CD8-positive, alpha-beta memory T cell (primary cell): Measurements from ENCODE around the gene CAV1. TPM values are rescaled to one million over a fixed set of nuclear protein-coding genes. Genes with fewer than 3 reads are reported as not detected.

Experiments used
- CTCF ChIA-PET: fragments of 350-600 bp; sonication (Branson Sonifier 250); formaldehyde crosslinking; loops from one replicate; lab custom pipeline; 2021; ENCODE audit warnings: antibody characterized with exemption; lab: Charles Lee
- POLR2A ChIA-PET: fragments of 350-600 bp; sonication (Branson Sonifier 250); formaldehyde crosslinking; loops from one replicate; lab custom pipeline; 2021; ENCODE audit warnings: antibody characterized with exemption; lab: Charles Lee
- DNase-seq, 5 donors: peaks; one replicate each; pipeline versions ENCODE4 v3.0.0 to v3.0.0-alpha.2; 2020 to 2022; ENCODE audit warnings: mixed read lengths in 1 of 5
- H3K27ac ChIP-seq: one replicate; pipeline ENCODE4 v1.7.0; 2013; ENCODE audit warnings: low read depth, mild to moderate bottlenecking, low read length, moderate library complexity
- H3K27me3 ChIP-seq: 2 replicates; pipeline ENCODE4 v1.7.0; 2013; ENCODE audit warnings: low read length, mild to moderate bottlenecking; ENCODE audit not compliant: insufficient read depth, poor library complexity, severe bottlenecking
- H3K36me3 ChIP-seq: 2 replicates; pipeline ENCODE4 v1.7.0; 2013; ENCODE audit warnings: mild to moderate bottlenecking, low read length, moderate library complexity; ENCODE audit not compliant: insufficient read depth
- H3K4me1 ChIP-seq: 2 replicates; pipeline ENCODE4 v1.7.0; 2013; ENCODE audit warnings: mild to moderate bottlenecking, low read length, moderate library complexity; ENCODE audit not compliant: insufficient read depth
- H3K4me3 ChIP-seq: 2 replicates; pipeline ENCODE4 v1.7.0; 2013; ENCODE audit warnings: mild to moderate bottlenecking, low read length
- H3K9me3 ChIP-seq: 2 replicates; pipeline ENCODE4 v1.7.0; 2013; ENCODE audit warnings: mild to moderate bottlenecking, low read length
- H3K27ac Mint-ChIP-seq, 8 donors: one replicate each; pipeline ENCODE4 v1.8.0; 2020 to 2021; ENCODE audit warnings: mixed read lengths in 8 of 8, mild to moderate bottlenecking in 6 of 8, inconsistent platforms in 3 of 8, moderate library complexity in 3 of 8
- H3K27me3 Mint-ChIP-seq, 2 donors: one replicate each; pipeline ENCODE4 v1.8.0; 2020 to 2021; ENCODE audit warnings: mixed read lengths in 2 of 2, mild to moderate bottlenecking in 1 of 2, moderate library complexity in 1 of 2
- H3K36me3 Mint-ChIP-seq, 3 donors: one replicate each; pipeline ENCODE4 v1.8.0; 2020 to 2021; ENCODE audit warnings: mixed read lengths in 3 of 3, inconsistent platforms in 1 of 3, mild to moderate bottlenecking in 1 of 3
- H3K4me1 Mint-ChIP-seq, 3 donors: one replicate each; pipeline ENCODE4 v1.8.0; 2020 to 2021; ENCODE audit warnings: mixed read lengths in 3 of 3, inconsistent platforms in 1 of 3, mild to moderate bottlenecking in 1 of 3
- H3K4me3 Mint-ChIP-seq, 7 donors: one replicate each; pipeline ENCODE4 v1.8.0; 2020 to 2021; ENCODE audit warnings: mixed read lengths in 7 of 7, mild to moderate bottlenecking in 6 of 7, moderate library complexity in 4 of 7, inconsistent platforms in 2 of 7
- H3K9me3 Mint-ChIP-seq, 5 donors: one replicate each; pipeline ENCODE4 v1.8.0; 2020 to 2022; ENCODE audit warnings: mixed read lengths in 5 of 5, mild to moderate bottlenecking in 3 of 5, moderate library complexity in 2 of 5, inconsistent platforms in 1 of 5
- polyA plus RNA-seq: library from polyadenylated mRNA; unstranded; fragments of 300-500 nt; fragmentation: Illumina TruSeq; gene quantifications from one replicate; pipeline ENCODE4 v1.2.3, GENCODE V29; 2021
- total RNA-seq, 2 experiments: library from RNA; stranded (reverse); gene quantifications; one replicate each; pipeline ENCODE4 v1.2.3, GENCODE V29; 2021

Gene CAV1
- total and polyA plus RNA-seq, 3 experiments from 2014 or later = 2.3 to 2.5 TPM; not detected in 1

- Histone ChIP-seq H3K27me3 (peaks cover 20% of the 10 kb centered on the region), H3K36me3 (no peaks in the 10 kb centered on the region), H3K4me3 (peak within 1 kb of the TSS; percentile 15), H3K4me1 (peaks cover 7% of the 10 kb centered on the region), H3K9me3 (no peaks in the 10 kb centered on the region), H3K27ac (peak within 1 kb of the TSS; percentile 71)
- POLR2A ChIA-PET = no interaction called here
- Mint-ChIP-seq H3K9me3 (no peaks in the 10 kb centered on the region), H3K4me3 (peak within 1 kb of the TSS; percentile 67 to 90 (median 77)), H3K36me3 (no peaks in the 10 kb centered on the region), H3K4me1 (peaks cover 10 to 14% (median 13%) of the 10 kb centered on the region in 3 donors), H3K27ac (peak within 1 kb of the TSS in 1 of 8 donors; percentile 59), H3K27me3 (peaks cover 33 to 42% of the 10 kb centered on the region in 2 donors)
- CTCF ChIA-PET = interaction anchor here (1.7 kb wide), 1 partner anchor 27 kb away, joined by 4 read pairs; no protein-coding TSS in a partner anchor
- peak in 2 of 5 donors; percentile 16 to 46 for DNase-seq
These were observed 25.4 kb upstream of the CAV1 start, which contains the start of gene CAV2 for GRCh38 chr7:116499168-116500077. TSS of gene CAV2 (plus strand) at chr7:116499738. CDS start at chr7:116499782, 44 bp downstream.

GRCh38 chr7:116500078-116500853, 24.6 kb upstream of the CAV1 start:
- H3K9me3 ChIP-seq = no peaks in the 10 kb centered on the region
- H3K36me3 ChIP-seq = no peaks in the 10 kb centered on the region
- H3K36me3 Mint-ChIP-seq = no peaks in the 10 kb centered on the region
- H3K27me3 Mint-ChIP-seq = peaks cover 33 to 47% of the 10 kb centered on the region in 2 donors
- ChIA-PET CTCF (interaction anchor here (1.7 kb wide), 1 partner anchor 26 kb away, joined by 4 read pairs; no protein-coding TSS in a partner anchor), POLR2A (no interaction called here)
- H3K4me1 ChIP-seq = peaks cover 7% of the 10 kb centered on the region
- peak overlapping the region; percentile 71 for H3K27ac ChIP-seq
- peak overlapping the region in 1 of 8 donors; percentile 59 for H3K27ac Mint-ChIP-seq
- H3K27me3 ChIP-seq = peaks cover 20% of the 10 kb centered on the region
- peaks cover 10 to 14% (median 13%) of the 10 kb centered on the region in 3 donors for H3K4me1 Mint-ChIP-seq
- peak in 1 of 5 donors; percentile 58 for DNase-seq
- H3K4me3 Mint-ChIP-seq = peak overlapping the region; percentile 67 to 90 (median 77)
- H3K4me3 ChIP-seq = peak overlapping the region; percentile 15
- no peaks in the 10 kb centered on the region for H3K9me3 Mint-ChIP-seq

DNA sequence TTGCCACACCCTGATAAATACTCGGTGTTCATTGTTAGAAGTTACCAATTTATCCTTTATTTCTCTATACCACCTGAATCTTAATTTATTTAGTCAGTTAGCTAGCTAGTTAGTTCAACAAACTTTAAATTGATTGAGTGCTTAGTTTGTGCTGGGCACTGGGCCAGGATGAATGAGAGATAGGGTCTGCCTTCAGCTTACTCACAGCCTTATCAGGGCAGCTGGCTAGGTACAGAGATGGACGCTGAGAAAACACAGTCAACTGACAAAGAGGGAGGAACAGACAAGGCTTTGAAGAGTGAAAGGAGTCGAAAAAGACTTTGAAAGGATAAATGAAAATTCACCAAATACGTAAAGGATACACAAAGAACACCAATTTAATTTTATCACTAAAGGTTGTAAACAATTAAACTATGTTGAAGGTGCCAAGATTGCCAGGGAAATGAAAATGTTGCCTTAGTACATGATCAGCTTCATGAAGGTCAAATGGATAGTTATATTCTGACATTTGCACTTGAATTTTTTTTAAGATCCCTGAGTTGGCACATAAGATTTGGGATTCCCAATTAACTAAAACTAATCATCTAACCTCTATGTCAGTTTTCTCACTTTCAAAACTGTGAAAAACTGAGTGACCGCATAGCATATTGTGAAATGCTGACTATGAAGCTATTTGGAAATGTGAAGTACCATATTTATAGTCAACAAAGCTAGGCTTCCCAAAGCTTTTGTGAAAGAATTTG, 23.2 kb upstream of the CAV1 start:
- H3K4me1 Mint-ChIP-seq = peaks cover 10 to 14% (median 13%) of the 10 kb centered on the region in 3 donors
- no peak for DNase-seq
- Histone ChIP-seq H3K4me1 (peaks cover 7% of the 10 kb centered on the region), H3K4me3 (no peak overlapping the region), H3K36me3 (no peaks in the 10 kb centered on the region), H3K27me3 (peaks cover 20% of the 10 kb centered on the region), H3K9me3 (no peaks in the 10 kb centered on the region), H3K27ac (peak overlapping the region; percentile 71)
- peaks cover 35 to 54% of the 10 kb centered on the region in 2 donors for H3K27me3 Mint-ChIP-seq
- ChIA-PET CTCF (interaction anchor here (1.2 to 1.9 kb wide), 2 partner anchors 24 to 242 kb away, joined by 4 to 10 read pairs; no protein-coding TSS in a partner anchor), POLR2A (interaction anchor here (0.8 kb wide), 1 partner anchor 28 kb away, joined by 3 read pairs; no protein-coding TSS in a partner anchor)
- H3K27ac Mint-ChIP-seq = no peak overlapping the region
- H3K4me3 Mint-ChIP-seq = peak overlapping the region in 1 of 7 donors; percentile 24
- no peaks in the 10 kb centered on the region for H3K9me3 Mint-ChIP-seq
- no peaks in the 10 kb centered on the region for H3K36me3 Mint-ChIP-seq

- H3K4me3 ChIP-seq = no peak overlapping the region
- Mint-ChIP-seq H3K36me3 (no peaks in the 10 kb centered on the region), H3K4me1 (peaks cover 10 to 14% (median 13%) of the 10 kb centered on the region in 3 donors), H3K27ac (no peak overlapping the region), H3K27me3 (peaks cover 35 to 55% of the 10 kb centered on the region in 2 donors), H3K4me3 (no peak overlapping the region), H3K9me3 (no peaks in the 10 kb centered on the region)
- no peak for DNase-seq
- POLR2A ChIA-PET = interaction anchor here (0.8 kb wide), 1 partner anchor 27 kb away, joined by 3 read pairs; no protein-coding TSS in a partner anchor
- H3K4me1 ChIP-seq = peaks cover 7% of the 10 kb centered on the region
- peaks cover 20% of the 10 kb centered on the region for H3K27me3 ChIP-seq
- H3K36me3 ChIP-seq = no peaks in the 10 kb centered on the region
- H3K9me3 ChIP-seq = no peaks in the 10 kb centered on the region
- CTCF ChIA-PET = interaction anchor here (1.2 to 1.9 kb wide), 2 partner anchors 24 to 243 kb away, joined by 4 to 10 read pairs; no protein-coding TSS in a partner anchor
- H3K27ac ChIP-seq = peak overlapping the region; percentile 71
These were observed 22.4 kb upstream of the CAV1 start for GRCh38 chr7:116502201-116503096.

- Histone ChIP-seq H3K27ac (no peak overlapping the region), H3K4me1 (peaks cover 7% of the 10 kb centered on the region), H3K4me3 (no peak overlapping the region), H3K27me3 (peaks cover 20% of the 10 kb centered on the region), H3K36me3 (no peaks in the 10 kb centered on the region), H3K9me3 (no peaks in the 10 kb centered on the region)
- H3K4me1 Mint-ChIP-seq = peaks cover 10 to 13% (median 13%) of the 10 kb centered on the region in 3 donors
- H3K4me3 Mint-ChIP-seq = no peak overlapping the region
- peaks cover 28 to 49% of the 10 kb centered on the region in 2 donors for H3K27me3 Mint-ChIP-seq
- DNase-seq = no peak
- CTCF ChIA-PET = interaction anchor here (2.2 kb wide), 1 partner anchor 22 kb away, joined by 7 read pairs; no protein-coding TSS in a partner anchor
- no peaks in the 10 kb centered on the region for H3K9me3 Mint-ChIP-seq
- no peak overlapping the region for H3K27ac Mint-ChIP-seq
- no peaks in the 10 kb centered on the region for H3K36me3 Mint-ChIP-seq
- POLR2A ChIA-PET = no interaction called here
These were observed 21.0 kb upstream of the CAV1 start for GRCh38 chr7:116503835-116504234.

GRCh38 chr7:116505278-116505677, 19.6 kb upstream of the CAV1 start:
- H3K27ac ChIP-seq = no peak overlapping the region
- Mint-ChIP-seq H3K4me3 (no peak overlapping the region), H3K36me3 (no peaks in the 10 kb centered on the region), H3K9me3 (no peaks in the 10 kb centered on the region), H3K4me1 (peaks cover 7% of the 10 kb centered on the region in 3 donors), H3K27me3 (peaks cover 25 to 42% of the 10 kb centered on the region in 2 donors), H3K27ac (no peak overlapping the region)
- no peak for DNase-seq
- peaks cover 3% of the 10 kb centered on the region for H3K4me1 ChIP-seq
- no peak overlapping the region for H3K4me3 ChIP-seq
- peaks cover 10% of the 10 kb centered on the region for H3K27me3 ChIP-seq
- ChIA-PET CTCF (interaction anchor here (2.2 kb wide), 1 partner anchor 21 kb away, joined by 7 read pairs; no protein-coding TSS in a partner anchor), POLR2A (no interaction called here)
- no peaks in the 10 kb centered on the region for H3K36me3 ChIP-seq
- no peaks in the 10 kb centered on the region for H3K9me3 ChIP-seq
